ENCODE results near the gene NKTR. TPM values are rescaled to one million over a fixed set of nuclear protein-coding genes. Genes with fewer than 3 reads are reported as not detected.
"Not testable (repeated sequence)": the region's sequence is repeated elsewhere in the genome, so short reads cannot be mapped to it uniquely, and the experiment has no call there.

The NKTR gene
- polyA plus RNA-seq, 1 donor (not counting 4 experiments of a cell fraction or from before 2014, with no cell fraction given), result 38.6 TPM

- H3K79me2 ChIP-seq (ENCODE audit: control insufficient read depth, insufficient read depth, low read length), result peaks cover 58% of the 10 kb centered on the region
- H2AFZ ChIP-seq (ENCODE audit: control insufficient read depth, low read length), result no peak overlapping the region
Observed at GRCh38 chr3:42578054-42578453, 22.4 kb upstream of the NKTR start.

GRCh38 chr3:42579346-42579745 lies 21.1 kb upstream of the NKTR start:
- H3K4me3 ChIP-seq (ENCODE audit: control insufficient read depth in 2 of 3, extremely low read depth in 1 of 3, insufficient read depth in 2 of 3, low read depth in 1 of 3, low read length in 3 of 3); DNase-seq (ENCODE audit: low read depth, low spot score); FAIRE-seq; H3K9me3 ChIP-seq (ENCODE audit: control insufficient read depth, low read depth, low read length); H2AFZ ChIP-seq (ENCODE audit: control insufficient read depth, low read length); H4K20me1 ChIP-seq (ENCODE audit: control insufficient read depth, extremely low read depth, insufficient read depth, low read length); H3K4me2 ChIP-seq (ENCODE audit: control insufficient read depth, extremely low read depth, insufficient read depth, low read depth, low read length); H3K27me3 ChIP-seq (ENCODE audit: control insufficient read depth, extremely low read depth, insufficient read depth, low read length); H3K9me1 ChIP-seq (ENCODE audit: control insufficient read depth, extremely low read depth, insufficient read depth, low read length); H3K9ac ChIP-seq (ENCODE audit: control insufficient read depth, extremely low read depth, insufficient read depth, low read length); dilution Hi-C loops (cut with MboI; ENCODE audit: extremely low pct_ligation_motif_present, low sequenced_read_pairs); H3K36me3 ChIP-seq (ENCODE audit: control insufficient read depth in 2 of 2, extremely low read depth in 1 of 2, insufficient read depth in 2 of 2, low read length in 2 of 2); H3K27ac ChIP-seq (ENCODE audit: control insufficient read depth, insufficient read depth, low read length): not testable (repeated sequence)
- H3K4me1 ChIP-seq (ENCODE audit: control insufficient read depth, extremely low read depth, insufficient read depth, low read length), result peaks cover 17% of the 10 kb centered on the region
- peaks cover 54% of the 10 kb centered on the region for H3K79me2 ChIP-seq (ENCODE audit: control insufficient read depth, insufficient read depth, low read length)

More at GRCh38 chr3:42578054-42578453, 22.4 kb upstream of the NKTR start:
- DNase-seq (ENCODE audit: low read depth, low spot score) (no peak), FAIRE-seq (no peak)
- Histone ChIP-seq H4K20me1 (ENCODE audit: control insufficient read depth, extremely low read depth, insufficient read depth, low read length) (no peaks in the 10 kb centered on the region), H3K9me3 (ENCODE audit: control insufficient read depth, low read depth, low read length) (no peaks in the 10 kb centered on the region), H3K27me3 (ENCODE audit: control insufficient read depth, extremely low read depth, insufficient read depth, low read length) (no peaks in the 10 kb centered on the region), H3K4me3 (ENCODE audit: control insufficient read depth in 2 of 3, extremely low read depth in 1 of 3, insufficient read depth in 2 of 3, low read depth in 1 of 3, low read length in 3 of 3) (no peak overlapping the region), H3K9me1 (ENCODE audit: control insufficient read depth, extremely low read depth, insufficient read depth, low read length) (no peaks in the 10 kb centered on the region), H3K27ac (ENCODE audit: control insufficient read depth, insufficient read depth, low read length) (no peak overlapping the region), H3K4me1 (ENCODE audit: control insufficient read depth, extremely low read depth, insufficient read depth, low read length) (peaks cover 17% of the 10 kb centered on the region), H3K4me2 (ENCODE audit: control insufficient read depth, extremely low read depth, insufficient read depth, low read depth, low read length) (no peak overlapping the region), H3K36me3 (ENCODE audit: control insufficient read depth in 2 of 2, extremely low read depth in 1 of 2, insufficient read depth in 2 of 2, low read length in 2 of 2) (peaks cover 0 to 1% of the 10 kb centered on the region in 2 experiments), H3K9ac (ENCODE audit: control insufficient read depth, extremely low read depth, insufficient read depth, low read length) (no peak overlapping the region)
- dilution Hi-C loops (cut with MboI; ENCODE audit: extremely low pct_ligation_motif_present, low sequenced_read_pairs), result no loop called here
- TF ChIP-seq CTCF (optimal IDR thresholded peaks at IDR 0.05 in 1 of 3, IDR thresholded peaks at IDR 0.05 in 1 of 3, conservative IDR thresholded peaks at IDR 0.05 in 1 of 3; ENCODE audit: extremely low read depth in 1 of 3, insufficient read depth in 2 of 3, low read length in 3 of 3) (no peak), EZH2 (IDR thresholded peaks at IDR 0.05; ENCODE audit: low read length) (no peak)

GRCh38 chr3:42581400-42581708 lies 19.1 kb upstream of the NKTR start:
- no peaks in the 10 kb centered on the region for H3K9me3 ChIP-seq (ENCODE audit: control insufficient read depth, low read depth, low read length)
- no peaks in the 10 kb centered on the region for H3K27me3 ChIP-seq (ENCODE audit: control insufficient read depth, extremely low read depth, insufficient read depth, low read length)
- H3K27ac ChIP-seq (ENCODE audit: control insufficient read depth, insufficient read depth, low read length), result peak overlapping the region; percentile 84
- peak overlapping the region; percentile 83 to 92 (median 85) for H3K4me3 ChIP-seq (ENCODE audit: control insufficient read depth in 2 of 3, extremely low read depth in 1 of 3, insufficient read depth in 2 of 3, low read depth in 1 of 3, low read length in 3 of 3)
- H3K9me1 ChIP-seq (ENCODE audit: control insufficient read depth, extremely low read depth, insufficient read depth, low read length), result no peaks in the 10 kb centered on the region
- H3K4me1 ChIP-seq (ENCODE audit: control insufficient read depth, extremely low read depth, insufficient read depth, low read length), result peaks cover 17% of the 10 kb centered on the region
- H2AFZ ChIP-seq (ENCODE audit: control insufficient read depth, low read length), result peak overlapping the region; percentile 96
- TF ChIP-seq EZH2 (IDR thresholded peaks at IDR 0.05; ENCODE audit: low read length), result no peak
- no peak for TF ChIP-seq CTCF (optimal IDR thresholded peaks at IDR 0.05 in 1 of 3, IDR thresholded peaks at IDR 0.05 in 1 of 3, conservative IDR thresholded peaks at IDR 0.05 in 1 of 3; ENCODE audit: extremely low read depth in 1 of 3, insufficient read depth in 2 of 3, low read length in 3 of 3)
- dilution Hi-C loops (cut with MboI; ENCODE audit: extremely low pct_ligation_motif_present, low sequenced_read_pairs), result no loop called here
- no peak for DNase-seq (ENCODE audit: low read depth, low spot score)
- peaks cover 0 to 1% of the 10 kb centered on the region in 2 experiments for H3K36me3 ChIP-seq (ENCODE audit: control insufficient read depth in 2 of 2, extremely low read depth in 1 of 2, insufficient read depth in 2 of 2, low read length in 2 of 2)
- peak overlapping the region; percentile 97 for H3K4me2 ChIP-seq (ENCODE audit: control insufficient read depth, extremely low read depth, insufficient read depth, low read depth, low read length)
- H3K9ac ChIP-seq (ENCODE audit: control insufficient read depth, extremely low read depth, insufficient read depth, low read length), result peak overlapping the region; percentile 89
- H4K20me1 ChIP-seq (ENCODE audit: control insufficient read depth, extremely low read depth, insufficient read depth, low read length), result no peaks in the 10 kb centered on the region
- H3K79me2 ChIP-seq (ENCODE audit: control insufficient read depth, insufficient read depth, low read length), result peaks cover 40% of the 10 kb centered on the region
- no peak for FAIRE-seq

Data from keratinocyte (primary cell).